HepG2 (cell line): Measurements from ENCODE around the gene AHCYL2. TPM values are rescaled to one million over a fixed set of nuclear protein-coding genes. Genes with fewer than 3 reads are reported as not detected.

Source experiments
- ATAC-seq: fragments of 200-7000 bp; cut with Tn5 transposase; 3 replicates; pipeline ENCODE4 v1.9.1; 2020; ENCODE audit warnings: mild to moderate bottlenecking, moderate library complexity
- BruUV-seq: library from RNA; stranded (reverse); fragments of 400-500 nt; replicated peaks from 2 replicates; lab custom pipeline; 2021; lab: Mats Ljungman, UMichigan
- CTCF ChIA-PET: fragments of 300-600 bp; formaldehyde crosslinking; extraction: SDS; loops from one replicate; lab custom pipeline; 2021; ENCODE audit warnings: low total read pairs, inconsistent platforms, low intra/inter-chr PET ratio; lab: Yijun Ruan, JAX
- POLR2A ChIA-PET: fragments of 350-600 bp; sonication (Branson Sonifier 250); formaldehyde crosslinking; loops from one replicate; lab custom pipeline; 2020; ENCODE audit warnings: antibody characterized with exemption, inconsistent platforms; lab: Yijun Ruan, JAX
- DNase-seq: peaks from one replicate; pipeline ENCODE4 v3.0.0-alpha.2; 2015; ENCODE audit warnings: low spot score
- FAIRE-seq: peaks from 3 replicates; lab custom pipeline; 2011; peaks lifted over from hg19 to GRCh38; lab: Jason Lieb, UNC
- H2AFZ ChIP-seq: one replicate; pipeline ENCODE4 v1.6.1; 2011; ENCODE audit warnings: low read length, inconsistent platforms
- H3K27ac ChIP-seq: fragments of 300-600 bp; 3 replicates; pipeline ENCODE4 v1.8.0; 2011; ENCODE audit warnings: mixed run types, mild to moderate bottlenecking, mixed read lengths, low read length, inconsistent platforms; ENCODE audit not compliant: insufficient read depth; ENCODE audit errors: extremely low read length
- H3K27me3 ChIP-seq, 2 experiments: fragments of 200-600 bp in 1 of 2; 2 replicates in 1 of 2; 3 replicates in 1 of 2; pipeline versions ENCODE4 v1.6.0 to v1.8.0; 2011; ENCODE audit warnings: low read length in 2 of 2, mild to moderate bottlenecking in 2 of 2, moderate library complexity in 2 of 2, inconsistent platforms in 1 of 2; ENCODE audit not compliant: insufficient read depth in 2 of 2, control insufficient read depth in 1 of 2
- H3K36me3 ChIP-seq, 2 experiments: fragments of 200-600 bp in 1 of 2; replicated peaks in 1 of 2; 2 replicates in 1 of 2; 3 replicates in 1 of 2; pipeline versions ENCODE4 v1.5.1 to v1.8.0; 2011; ENCODE audit warnings: low read length in 2 of 2, inconsistent platforms in 1 of 2; ENCODE audit not compliant: insufficient read depth in 2 of 2, control insufficient read depth in 1 of 2
- H3K4me1 ChIP-seq: 2 replicates; pipeline ENCODE4 v1.5.1; 2012; ENCODE audit warnings: low read length, inconsistent platforms; ENCODE audit not compliant: insufficient read depth
- H3K4me2 ChIP-seq: 2 replicates; pipeline ENCODE4 v1.6.0; 2011; ENCODE audit warnings: low read depth, low read length, inconsistent platforms
- H3K4me3 ChIP-seq, 3 experiments: fragments of 200-600 bp in 1 of 3; sonication (generic), shearing (Covaris generic) in 1 of 3; replicated peaks in 1 of 3; 2 replicates each; pipeline ENCODE4 v1.5.1; 2011 to 2016; ENCODE audit warnings: low read length in 3 of 3, inconsistent platforms in 2 of 3, low read depth in 2 of 3, mild to moderate bottlenecking in 2 of 3, control low read depth in 1 of 3, mixed read lengths in 1 of 3; ENCODE audit not compliant: insufficient read depth in 1 of 3
- H3K79me2 ChIP-seq: one replicate; pipeline ENCODE4 v1.6.1; 2011; ENCODE audit warnings: low read length, inconsistent platforms; ENCODE audit not compliant: insufficient read depth
- H3K9ac ChIP-seq: 2 replicates; pipeline ENCODE4 v1.6.0; 2011; ENCODE audit warnings: mild to moderate bottlenecking, low read depth, low read length, inconsistent platforms; ENCODE audit not compliant: insufficient read depth
- H3K9me3 ChIP-seq: 2 replicates; pipeline ENCODE4 v1.5.1; 2012; ENCODE audit warnings: mild to moderate bottlenecking, low read length
- H4K20me1 ChIP-seq: 2 replicates; pipeline ENCODE4 v1.6.0; 2011; ENCODE audit warnings: inconsistent platforms, mild to moderate bottlenecking, low read length, moderate library complexity; ENCODE audit not compliant: insufficient read depth
- ARNT ChIP-seq: fragments of 450-650 bp; IDR thresholded peaks from 2 replicates; pipeline ENCODE4 v1.6.1; 2017
- JUN ChIP-seq: sonication (generic); formaldehyde crosslinking; IDR thresholded peaks from 2 replicates; pipeline ENCODE4 v1.4.0; 2020; ENCODE audit warnings: mild to moderate bottlenecking, missing genetic modification reagents
- MAFF ChIP-seq: IDR thresholded peaks from 2 replicates; pipeline ENCODE4 v1.6.1; 2011; ENCODE audit warnings: low read depth, low read length, improper control_type of control experiment
- MAFK ChIP-seq, 2 experiments: IDR thresholded peaks in 1 of 2; conservative IDR thresholded peaks in 1 of 2; 2 replicates each; pipeline ENCODE4 v1.6.1; 2011; ENCODE audit warnings: improper control_type of control experiment in 2 of 2, low read length in 2 of 2
- MBNL3 ChIP-seq: fragments of 250-450 bp; sonication (Bioruptor Pico); conservative IDR thresholded peaks from 2 replicates; pipeline ENCODE4 v1.8.0; 2022; ENCODE audit warnings: mild to moderate bottlenecking, inconsistent platforms
- STAG1 ChIP-seq: sonication (generic); formaldehyde crosslinking; IDR thresholded peaks from 2 replicates; pipeline ENCODE4 v1.4.0; 2020; ENCODE audit warnings: missing genetic modification reagents
- ZC3H13 ChIP-seq: sonication (generic); formaldehyde crosslinking; IDR thresholded peaks from 2 replicates; pipeline ENCODE4 v1.8.1; 2023; ENCODE audit warnings: mild to moderate bottlenecking, missing genetic modification reagents, moderate library complexity
- ZNF136 ChIP-seq: sonication (generic); formaldehyde crosslinking; IDR thresholded peaks from 2 replicates; pipeline ENCODE4 v1.8.1; 2022; ENCODE audit warnings: low read depth, mild to moderate bottlenecking, moderate library complexity, missing genetic modification reagents
- ZNF746 ChIP-seq: sonication (generic); formaldehyde crosslinking; IDR thresholded peaks from 2 replicates; pipeline ENCODE4 v1.8.0; 2022; ENCODE audit warnings: mild to moderate bottlenecking, missing genetic modification reagents
- WGBS: methylation state at CpG from one replicate; pipeline ENCODE4 v1.1.6; 2017; ENCODE audit warnings: low lambda C conversion rate; 5-methylcytosine and 5-hydroxymethylcytosine counted together
- in situ Hi-C: cut with HindIII; loops from 2 replicates; pipeline ENCODE4 v1.10.0; 2017; ENCODE audit warnings: low pct_unique_long_range_greater_than_20kb; ENCODE audit not compliant: extremely low pct_ligation_motif_present
- intact Hi-C: fragments of 100-400 bp; cut with micrococcal nuclease; formaldehyde crosslinking; loops from one replicate; pipeline ENCODE4 v1.10.0; 2022; ENCODE audit not compliant: unreplicated experiment
- polyA plus RNA-seq, 8 experiments: library from polyadenylated mRNA; depleted of rRNA in 3 of 8; stranded (reverse) in 7 of 8; unstranded in 1 of 8; fragments of >200 nt; fragmentation: Illumina TruSeq in 4 of 8; extraction: Trizol in 4 of 8; gene quantifications; 2 replicates each; pipeline versions ENCODE4 v1.2.1 to v1.2.3, GENCODE V29; 2011 to 2016; ENCODE audit warnings: low read depth in 4 of 8, missing spikeins in 1 of 8, mixed read lengths in 1 of 8; ENCODE audit not compliant: insufficient read depth in 1 of 8
- total RNA-seq, 5 experiments: library from RNA; depleted of rRNA; stranded (reverse); fragments of >200 nt; fragmentation: Illumina TruSeq; extraction: Trizol; gene quantifications; 2 replicates each; pipeline ENCODE4 v1.2.3, GENCODE V29; 2016; ENCODE audit warnings: low read depth in 1 of 5
- TF ChIP-seq, protein P1 (sequence below): sonication (generic); formaldehyde crosslinking; IDR thresholded peaks from 2 replicates; pipeline ENCODE4 v1.8.0; 2022; ENCODE audit warnings: mild to moderate bottlenecking, missing genetic modification reagents; ENCODE audit not compliant: insufficient replicate concordance

AHCYL2 gene
- total and polyA plus RNA-seq, 2 of the 13 experiments (the other 11 are each of a cell fraction or from before 2014, with no cell fraction given) = 9.5 to 14.7 TPM

DNA sequence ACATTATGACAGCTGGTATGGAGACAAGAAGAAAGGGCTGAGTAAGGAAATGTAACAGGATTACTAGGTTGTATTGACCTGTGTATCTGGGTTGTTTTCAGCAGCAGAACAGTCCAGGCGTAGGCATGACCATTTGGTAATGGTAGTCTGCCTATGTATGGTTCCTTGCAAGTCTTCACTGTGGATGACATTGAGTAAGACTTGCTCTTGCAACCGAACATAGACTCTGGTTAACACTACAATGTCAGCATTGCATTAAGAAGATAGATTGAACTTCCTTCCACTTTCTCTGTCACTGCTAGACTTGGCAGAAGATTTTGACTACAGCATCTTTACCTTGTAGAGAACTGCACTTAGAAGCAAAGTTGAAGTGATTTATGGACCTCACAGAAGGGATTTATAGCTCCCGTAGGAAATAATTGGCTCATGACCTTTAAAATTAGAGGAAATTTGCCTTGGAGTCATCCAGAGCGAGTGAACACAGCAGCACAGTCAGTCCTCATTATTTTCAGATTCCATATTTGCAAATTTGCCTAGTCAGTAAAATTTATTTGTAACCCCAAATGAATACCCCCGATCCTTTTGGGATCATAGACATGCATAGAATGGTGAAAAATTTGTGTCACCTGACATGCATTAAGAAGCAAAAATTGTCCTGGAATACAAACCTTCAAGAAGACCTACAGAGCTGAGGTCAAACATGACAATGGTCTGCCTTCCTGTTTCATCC lies 129.8 kb downstream of the AHCYL2 start:
- intact Hi-C loops = no loop called here
- TF ChIP-seq STAG1 (CRISPR knock-in tag) = no peak
- peak; percentile 57; the same call in 1 of the 2 replicates for TF ChIP-seq MAFF
- TF ChIP-seq ZNF136 (CRISPR knock-in tag) = no peak
- TF ChIP-seq JUN (CRISPR knock-in tag) = no peak
- peak; percentile 41 to 78; a peak in 3 of 4 replicates for TF ChIP-seq MAFK (conservative IDR thresholded peaks at IDR 0.05 in 1 of 2, IDR thresholded peaks at IDR 0.05 in 1 of 2; ENCODE audit: low read length in 2 of 2)
- BruUV-seq = no TSS peak
- in situ Hi-C loops = loop anchor here (25.0 kb wide), 1 partner anchor 283 kb away; no protein-coding TSS in a partner anchor
- Histone ChIP-seq H4K20me1 (no peaks in the 10 kb centered on the region), H3K4me1 (no peaks in the 10 kb centered on the region), H3K27ac (no peak overlapping the region), H3K9me3 (no peaks in the 10 kb centered on the region), H3K4me3 (no peak overlapping the region), H3K27me3 (no peaks in the 10 kb centered on the region), H3K9ac (no peak overlapping the region), H3K79me2 (no peaks in the 10 kb centered on the region), H2AFZ (no peak overlapping the region), H3K36me3 (no peaks in the 10 kb centered on the region), H3K4me2 (no peak overlapping the region)
- ATAC-seq (no peak), FAIRE-seq (no peak), DNase-seq (no peak)
- ChIA-PET CTCF (no interaction called here), POLR2A (no interaction called here)
- WGBS = 90% methylated on average over 5 of the region's 5 CpGs

DNA sequence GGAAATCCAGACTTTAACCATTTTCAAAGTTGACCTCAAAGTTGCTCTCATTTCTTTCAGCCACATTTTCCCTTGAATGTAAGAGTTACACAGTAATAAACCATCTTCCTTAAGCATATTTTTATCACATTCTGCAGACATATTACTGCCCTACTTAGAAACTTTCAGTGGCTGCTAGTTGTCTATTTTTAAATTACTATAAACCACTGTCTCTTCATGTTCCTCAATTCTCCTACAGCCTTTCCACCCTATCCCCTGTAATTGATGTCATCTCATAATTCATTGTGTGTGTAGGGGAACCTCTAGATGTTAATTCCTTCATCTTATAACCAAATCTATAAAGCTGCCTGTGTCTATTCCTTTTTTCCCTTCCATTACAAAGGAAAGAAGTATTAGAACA lies 131.3 kb downstream of the AHCYL2 start:
- TF ChIP-seq ARNT (no peak), MBNL3 (CRISPR knock-in tag) (no peak), ZC3H13 (CRISPR knock-in tag) (no peak), ZNF746 (CRISPR knock-in tag) (no peak)
- TF ChIP-seq, protein P1, sequence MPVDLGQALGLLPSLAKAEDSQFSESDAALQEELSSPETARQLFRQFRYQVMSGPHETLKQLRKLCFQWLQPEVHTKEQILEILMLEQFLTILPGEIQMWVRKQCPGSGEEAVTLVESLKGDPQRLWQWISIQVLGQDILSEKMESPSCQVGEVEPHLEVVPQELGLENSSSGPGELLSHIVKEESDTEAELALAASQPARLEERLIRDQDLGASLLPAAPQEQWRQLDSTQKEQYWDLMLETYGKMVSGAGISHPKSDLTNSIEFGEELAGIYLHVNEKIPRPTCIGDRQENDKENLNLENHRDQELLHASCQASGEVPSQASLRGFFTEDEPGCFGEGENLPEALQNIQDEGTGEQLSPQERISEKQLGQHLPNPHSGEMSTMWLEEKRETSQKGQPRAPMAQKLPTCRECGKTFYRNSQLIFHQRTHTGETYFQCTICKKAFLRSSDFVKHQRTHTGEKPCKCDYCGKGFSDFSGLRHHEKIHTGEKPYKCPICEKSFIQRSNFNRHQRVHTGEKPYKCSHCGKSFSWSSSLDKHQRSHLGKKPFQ (CRISPR knock-in tag) = no peak
- Histone ChIP-seq H3K4me1 (no peaks in the 10 kb centered on the region), H3K79me2 (no peaks in the 10 kb centered on the region), H3K27ac (no peak overlapping the region), H3K4me3 (no peak overlapping the region), H3K9me3 (no peaks in the 10 kb centered on the region), H3K4me2 (no peak overlapping the region), H4K20me1 (no peaks in the 10 kb centered on the region), H3K9ac (no peak overlapping the region), H3K27me3 (no peaks in the 10 kb centered on the region), H2AFZ (no peak overlapping the region), H3K36me3 (no peaks in the 10 kb centered on the region)
- in situ Hi-C loops (loop anchor here (25.0 kb wide), 1 partner anchor 281 kb away; no protein-coding TSS in a partner anchor), intact Hi-C loops (no loop called here)
- FAIRE-seq = no peak
- ChIA-PET CTCF (no interaction called here), POLR2A (no interaction called here)
- no TSS peak for BruUV-seq
- no peak for DNase-seq
- ATAC-seq = no peak
